ENCODE results near the gene C1QL4. TPM values are rescaled to one million over a fixed set of nuclear protein-coding genes. Genes with fewer than 3 reads are reported as not detected.

The C1QL4 gene
- total RNA-seq, 4 donors from 2014 or later, result not detected

- no peak for DNase-seq
- intact Hi-C loops (cut with DNase I), result loop anchor here (5.0 kb wide), 1 partner anchor 47 kb away; no protein-coding TSS in a partner anchor
- Histone ChIP-seq H3K9me3 (no peaks in the 10 kb centered on the region), H3K4me1 (peaks cover 25 to 41% (median 30%) of the 10 kb centered on the region in 3 donors), H3K4me3 (no peak overlapping the region), H3K36me3 (no peaks in the 10 kb centered on the region), H3K27ac (no peak overlapping the region), H3K27me3 (peaks cover 13 to 100% (median 30%) of the 10 kb centered on the region in 4 donors)
- TF ChIP-seq CTCF (IDR thresholded peaks at IDR 0.05) (no peak), POLR2A (IDR thresholded peaks at IDR 0.05) (no peak)
- 64 to 75% methylated on average over 6 of the region's 6 CpGs for WGBS, 2 donors
These were observed 2.0 kb upstream of the C1QL4 start for GRCh38 chr12:49338830-49339463.

- Histone ChIP-seq H3K27ac (no peak overlapping the region), H3K4me1 (peaks cover 9 to 35% (median 15%) of the 10 kb centered on the region in 3 donors), H3K4me3 (peak overlapping the region in 2 of 4 donors; percentile 43 to 65), H3K9me3 (no peaks in the 10 kb centered on the region), H3K27me3 (peaks cover 13 to 97% (median 27%) of the 10 kb centered on the region in 4 donors), H3K36me3 (no peaks in the 10 kb centered on the region)
- intact Hi-C loops (cut with DNase I), result loop anchor here (5.0 kb wide), 1 partner anchor 44 kb away; no protein-coding TSS in a partner anchor
- no peak for TF ChIP-seq POLR2A (IDR thresholded peaks at IDR 0.05)
- TF ChIP-seq CTCF (IDR thresholded peaks at IDR 0.05), result no peak
- WGBS, 2 donors, result 33% methylated on average over 17 of the region's 72 CpGs; no CpG with 5 or more reads in 1 of the 2 donors
- DNase-seq, result no peak
These were observed 888 bp downstream of the C1QL4 start for GRCh38 chr12:49335955-49336644.

- no peak for TF ChIP-seq CTCF (IDR thresholded peaks at IDR 0.05)
- peaks cover 13 to 97% (median 27%) of the 10 kb centered on the region in 4 donors for H3K27me3 ChIP-seq
- H3K36me3 ChIP-seq, result no peaks in the 10 kb centered on the region
- peaks cover 9 to 35% (median 15%) of the 10 kb centered on the region in 3 donors for H3K4me1 ChIP-seq
- no peak overlapping the region for H3K4me3 ChIP-seq
- DNase-seq, result no peak
- no peaks in the 10 kb centered on the region for H3K9me3 ChIP-seq
- intact Hi-C loops (cut with DNase I), result loop anchor here (5.0 kb wide), 1 partner anchor 43 kb away; no protein-coding TSS in a partner anchor
- no peak overlapping the region for H3K27ac ChIP-seq
- WGBS, 2 donors, result 69 to 70% methylated on average over 12 to 14 of the region's 16 CpGs
These were observed 1.7 kb downstream of the C1QL4 start for GRCh38 chr12:49335118-49335954.

- no peak for DNase-seq
- intact Hi-C loops (cut with DNase I), result loop anchor here (5.0 kb wide), 1 partner anchor 42 kb away; no protein-coding TSS in a partner anchor
- Histone ChIP-seq H3K4me1 (peaks cover 9 to 35% (median 15%) of the 10 kb centered on the region in 3 donors), H3K9me3 (no peaks in the 10 kb centered on the region), H3K4me3 (no peak overlapping the region), H3K27me3 (peaks cover 13 to 92% (median 27%) of the 10 kb centered on the region in 4 donors), H3K36me3 (peaks cover 0 to 2% (median 0%) of the 10 kb centered on the region in 3 donors), H3K27ac (no peak overlapping the region)
- TF ChIP-seq CTCF (IDR thresholded peaks at IDR 0.05) (no peak), POLR2A (IDR thresholded peaks at IDR 0.05) (no peak)
- 61 to 68% methylated on average over 9 to 12 of the region's 12 CpGs for WGBS, 2 donors
These were observed 2.3 kb downstream of the C1QL4 start for GRCh38 chr12:49334681-49335080.

Measured in esophagus squamous epithelium (tissue), 5 donors.